ENCODE results near the gene NBPF8. TPM values are rescaled to one million over a fixed set of nuclear protein-coding genes. Genes with fewer than 3 reads are reported as not detected.
"Not testable (repeated sequence)": the region's sequence is repeated elsewhere in the genome, so short reads cannot be mapped to it uniquely, and the experiment has no call there.

NBPF8 gene
- total RNA-seq, 2 donors from 2014 or later = 11.6 to 22.5 TPM

- not testable (repeated sequence) for H3K36me3 Mint-ChIP-seq (ENCODE audit: insufficient read depth in 2 of 2); DNase-seq; H3K27ac Mint-ChIP-seq; H3K27me3 Mint-ChIP-seq (ENCODE audit: low read depth); H3K9me3 Mint-ChIP-seq; ATAC-seq (replicated peaks in 1 of 2); H3K4me1 Mint-ChIP-seq (ENCODE audit: low read depth); H3K4me3 Mint-ChIP-seq
Measured at GRCh38 chr1:120449124-120449523, 34.3 kb downstream of the NBPF8 start.

Other genes with a start within 250 kb of the NBPF8 start
- gene SEC22B, start 238.5 kb upstream of the NBPF8 start, total RNA-seq = 10 to 100 TPM; 16.8 to 21.2 TPM

All from activated T-cell treated with anti-CD3 and anti-CD28 coated beads, Interleukin-2, amount 50 U/mL, for 72 hours (primary cell).